ENCODE results near the gene PRELID3B. TPM values are rescaled to one million over a fixed set of nuclear protein-coding genes. Genes with fewer than 3 reads are reported as not detected.

The PRELID3B gene
- total and polyA plus RNA-seq, 2 of the 8 experiments (the other 6 are each of a cell fraction or from before 2014, with no cell fraction given) = 8.1 to 50.5 TPM

DNA sequence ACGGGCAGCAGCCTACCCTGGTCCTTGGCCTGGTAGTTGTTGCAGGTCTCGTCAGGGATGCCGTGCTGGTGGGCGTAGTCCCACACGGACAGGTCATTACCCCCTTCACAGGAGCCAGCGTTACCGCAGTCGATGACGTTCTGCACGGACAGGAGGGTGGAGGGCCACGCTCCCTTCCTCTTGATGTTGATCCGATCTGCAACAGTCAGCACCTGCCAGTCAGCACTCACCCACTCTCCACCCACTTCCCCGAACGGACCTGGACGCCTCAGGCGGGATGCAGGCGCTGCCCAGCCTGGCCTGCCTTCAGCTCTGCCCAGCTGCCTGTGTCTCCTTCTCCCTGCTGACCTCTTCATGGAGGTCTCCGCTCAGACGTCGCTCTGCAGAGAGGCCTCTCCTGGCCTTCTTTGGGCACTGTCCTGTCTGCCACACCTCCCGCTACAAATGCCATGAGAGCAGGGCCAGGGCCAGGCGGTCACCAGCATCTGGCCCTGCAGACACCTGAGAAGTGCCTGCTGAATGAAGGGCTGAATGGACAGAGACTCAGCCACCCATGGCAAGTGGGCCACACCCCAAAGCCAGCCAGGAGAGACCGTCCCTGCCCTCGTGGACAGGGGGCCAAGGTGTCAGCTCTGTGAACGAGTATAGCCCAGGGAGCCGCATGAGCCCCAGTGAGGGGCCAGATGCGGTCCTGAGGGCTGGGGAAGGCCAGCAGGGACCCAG is 41.0 kb downstream of the PRELID3B start (continued):
- TF ChIP-seq RNF2 (IDR thresholded peaks at IDR 0.05; ENCODE audit: borderline replicate concordance, low read depth, low read length, missing control alignments, poor library complexity, severe bottlenecking) (no peak), EGR1 (IDR thresholded peaks at IDR 0.05; ENCODE audit: borderline replicate concordance, low read depth, low read length) (no peak), CBX5 (IDR thresholded peaks at IDR 0.05; ENCODE audit: low read depth, low read length) (no peak), JUND (IDR thresholded peaks at IDR 0.05; ENCODE audit: low read length) (no peak), CHD2 (IDR thresholded peaks at IDR 0.05; ENCODE audit: low read length) (no peak), CBX8 (IDR thresholded peaks at IDR 0.05; ENCODE audit: borderline replicate concordance, low read depth, low read length) (no peak)
